ENCODE measurements around the gene ELAVL2.

DNA sequence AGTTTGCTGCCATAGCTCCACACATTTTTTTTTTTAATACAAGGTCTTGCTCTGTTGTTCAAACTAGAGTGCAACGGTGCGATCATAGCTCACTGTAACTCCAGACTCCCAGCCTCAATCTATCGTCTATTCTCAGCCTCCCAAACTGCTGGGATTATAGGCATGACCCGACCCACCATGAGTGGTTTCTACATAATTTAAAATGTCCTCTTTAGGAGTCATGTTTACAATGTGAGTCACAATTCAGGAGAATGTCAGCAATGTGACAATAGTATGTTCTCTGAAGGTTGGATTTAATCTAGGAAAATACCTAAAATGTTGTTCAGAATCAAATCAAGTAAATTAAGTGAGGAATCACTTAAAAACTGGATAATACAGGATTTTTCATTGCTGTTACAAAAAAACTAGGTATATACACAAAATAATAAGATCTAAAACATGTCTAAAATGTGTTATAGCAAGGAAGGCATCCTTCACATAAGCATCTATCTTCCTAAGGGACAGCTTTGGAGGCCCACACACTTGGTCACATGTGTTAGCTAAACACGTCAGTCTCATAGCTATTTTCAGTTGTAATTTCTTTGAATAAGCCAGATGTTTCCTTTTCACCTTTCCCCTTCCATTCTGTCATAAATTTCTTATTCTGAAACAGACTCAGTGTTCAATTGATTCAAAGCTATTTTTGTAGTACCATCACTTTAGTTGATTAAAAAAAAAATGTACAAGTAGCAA, 30.0 kb upstream of the ELAVL2 start:
- TF ChIP-seq, protein P1, sequence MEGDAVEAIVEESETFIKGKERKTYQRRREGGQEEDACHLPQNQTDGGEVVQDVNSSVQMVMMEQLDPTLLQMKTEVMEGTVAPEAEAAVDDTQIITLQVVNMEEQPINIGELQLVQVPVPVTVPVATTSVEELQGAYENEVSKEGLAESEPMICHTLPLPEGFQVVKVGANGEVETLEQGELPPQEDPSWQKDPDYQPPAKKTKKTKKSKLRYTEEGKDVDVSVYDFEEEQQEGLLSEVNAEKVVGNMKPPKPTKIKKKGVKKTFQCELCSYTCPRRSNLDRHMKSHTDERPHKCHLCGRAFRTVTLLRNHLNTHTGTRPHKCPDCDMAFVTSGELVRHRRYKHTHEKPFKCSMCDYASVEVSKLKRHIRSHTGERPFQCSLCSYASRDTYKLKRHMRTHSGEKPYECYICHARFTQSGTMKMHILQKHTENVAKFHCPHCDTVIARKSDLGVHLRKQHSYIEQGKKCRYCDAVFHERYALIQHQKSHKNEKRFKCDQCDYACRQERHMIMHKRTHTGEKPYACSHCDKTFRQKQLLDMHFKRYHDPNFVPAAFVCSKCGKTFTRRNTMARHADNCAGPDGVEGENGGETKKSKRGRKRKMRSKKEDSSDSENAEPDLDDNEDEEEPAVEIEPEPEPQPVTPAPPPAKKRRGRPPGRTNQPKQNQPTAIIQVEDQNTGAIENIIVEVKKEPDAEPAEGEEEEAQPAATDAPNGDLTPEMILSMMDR (IDR thresholded peaks at IDR 0.05) = no peak
- TF ChIP-seq EMX1 (CRISPR knock-in tag; IDR thresholded peaks at IDR 0.05) (no peak), TEAD4 (CRISPR knock-in tag; IDR thresholded peaks at IDR 0.05) (no peak), NFE2L1 (CRISPR knock-in tag; IDR thresholded peaks at IDR 0.05) (no peak), OVOL2 (CRISPR knock-in tag; IDR thresholded peaks at IDR 0.05; ENCODE audit: borderline replicate concordance) (no peak), NR2C2 (CRISPR knock-in tag; IDR thresholded peaks at IDR 0.05) (no peak), ETV6 (CRISPR knock-in tag; IDR thresholded peaks at IDR 0.05) (no peak)
- TF ChIP-seq, protein P2, sequence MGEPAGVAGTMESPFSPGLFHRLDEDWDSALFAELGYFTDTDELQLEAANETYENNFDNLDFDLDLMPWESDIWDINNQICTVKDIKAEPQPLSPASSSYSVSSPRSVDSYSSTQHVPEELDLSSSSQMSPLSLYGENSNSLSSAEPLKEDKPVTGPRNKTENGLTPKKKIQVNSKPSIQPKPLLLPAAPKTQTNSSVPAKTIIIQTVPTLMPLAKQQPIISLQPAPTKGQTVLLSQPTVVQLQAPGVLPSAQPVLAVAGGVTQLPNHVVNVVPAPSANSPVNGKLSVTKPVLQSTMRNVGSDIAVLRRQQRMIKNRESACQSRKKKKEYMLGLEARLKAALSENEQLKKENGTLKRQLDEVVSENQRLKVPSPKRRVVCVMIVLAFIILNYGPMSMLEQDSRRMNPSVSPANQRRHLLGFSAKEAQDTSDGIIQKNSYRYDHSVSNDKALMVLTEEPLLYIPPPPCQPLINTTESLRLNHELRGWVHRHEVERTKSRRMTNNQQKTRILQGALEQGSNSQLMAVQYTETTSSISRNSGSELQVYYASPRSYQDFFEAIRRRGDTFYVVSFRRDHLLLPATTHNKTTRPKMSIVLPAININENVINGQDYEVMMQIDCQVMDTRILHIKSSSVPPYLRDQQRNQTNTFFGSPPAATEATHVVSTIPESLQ (CRISPR knock-in tag; IDR thresholded peaks at IDR 0.05) = no peak
- TF ChIP-seq, protein P3, sequence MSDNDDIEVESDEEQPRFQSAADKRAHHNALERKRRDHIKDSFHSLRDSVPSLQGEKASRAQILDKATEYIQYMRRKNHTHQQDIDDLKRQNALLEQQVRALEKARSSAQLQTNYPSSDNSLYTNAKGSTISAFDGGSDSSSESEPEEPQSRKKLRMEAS (CRISPR knock-in tag; IDR thresholded peaks at IDR 0.05) = no peak
- TF ChIP-seq, protein P4, sequence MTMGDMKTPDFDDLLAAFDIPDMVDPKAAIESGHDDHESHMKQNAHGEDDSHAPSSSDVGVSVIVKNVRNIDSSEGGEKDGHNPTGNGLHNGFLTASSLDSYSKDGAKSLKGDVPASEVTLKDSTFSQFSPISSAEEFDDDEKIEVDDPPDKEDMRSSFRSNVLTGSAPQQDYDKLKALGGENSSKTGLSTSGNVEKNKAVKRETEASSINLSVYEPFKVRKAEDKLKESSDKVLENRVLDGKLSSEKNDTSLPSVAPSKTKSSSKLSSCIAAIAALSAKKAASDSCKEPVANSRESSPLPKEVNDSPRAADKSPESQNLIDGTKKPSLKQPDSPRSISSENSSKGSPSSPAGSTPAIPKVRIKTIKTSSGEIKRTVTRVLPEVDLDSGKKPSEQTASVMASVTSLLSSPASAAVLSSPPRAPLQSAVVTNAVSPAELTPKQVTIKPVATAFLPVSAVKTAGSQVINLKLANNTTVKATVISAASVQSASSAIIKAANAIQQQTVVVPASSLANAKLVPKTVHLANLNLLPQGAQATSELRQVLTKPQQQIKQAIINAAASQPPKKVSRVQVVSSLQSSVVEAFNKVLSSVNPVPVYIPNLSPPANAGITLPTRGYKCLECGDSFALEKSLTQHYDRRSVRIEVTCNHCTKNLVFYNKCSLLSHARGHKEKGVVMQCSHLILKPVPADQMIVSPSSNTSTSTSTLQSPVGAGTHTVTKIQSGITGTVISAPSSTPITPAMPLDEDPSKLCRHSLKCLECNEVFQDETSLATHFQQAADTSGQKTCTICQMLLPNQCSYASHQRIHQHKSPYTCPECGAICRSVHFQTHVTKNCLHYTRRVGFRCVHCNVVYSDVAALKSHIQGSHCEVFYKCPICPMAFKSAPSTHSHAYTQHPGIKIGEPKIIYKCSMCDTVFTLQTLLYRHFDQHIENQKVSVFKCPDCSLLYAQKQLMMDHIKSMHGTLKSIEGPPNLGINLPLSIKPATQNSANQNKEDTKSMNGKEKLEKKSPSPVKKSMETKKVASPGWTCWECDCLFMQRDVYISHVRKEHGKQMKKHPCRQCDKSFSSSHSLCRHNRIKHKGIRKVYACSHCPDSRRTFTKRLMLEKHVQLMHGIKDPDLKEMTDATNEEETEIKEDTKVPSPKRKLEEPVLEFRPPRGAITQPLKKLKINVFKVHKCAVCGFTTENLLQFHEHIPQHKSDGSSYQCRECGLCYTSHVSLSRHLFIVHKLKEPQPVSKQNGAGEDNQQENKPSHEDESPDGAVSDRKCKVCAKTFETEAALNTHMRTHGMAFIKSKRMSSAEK (CRISPR knock-in tag; IDR thresholded peaks at IDR 0.05; ENCODE audit: borderline replicate concordance) = no peak
